HAP-1 (cell line): Measurements from ENCODE around the gene OOSP4B.

Experiments
- DNase-seq, 2 experiments: peaks; one replicate each; pipeline ENCODE4 v3.0.0-alpha.2; 2016 to 2020; ENCODE audit warnings: low spot score in 2 of 2
- H3K27me3 ChIP-seq: fragments of 250-450 bp; sonication (Bioruptor Pico); 2 replicates; pipeline ENCODE4 v1.5.1; 2020; ENCODE audit warnings: low read depth, mild to moderate bottlenecking, moderate library complexity
- H3K36me3 ChIP-seq: fragments of 250-450 bp; sonication (Bioruptor Pico); replicated peaks from 2 replicates; pipeline ENCODE4 v1.5.1; 2020; ENCODE audit warnings: mild to moderate bottlenecking
- H3K4me1 ChIP-seq: fragments of 250-450 bp; sonication (Bioruptor Pico); 2 replicates; pipeline ENCODE4 v1.5.1; 2020; ENCODE audit warnings: mild to moderate bottlenecking
- H3K4me3 ChIP-seq: fragments of 250-450 bp; sonication (Bioruptor Pico); 2 replicates; pipeline ENCODE4 v1.5.1; 2020; ENCODE audit warnings: mild to moderate bottlenecking, moderate library complexity
- H3K9me3 ChIP-seq: fragments of 250-450 bp; sonication (Bioruptor Pico); 2 replicates; pipeline ENCODE4 v1.5.1; 2020; ENCODE audit warnings: mild to moderate bottlenecking, moderate library complexity
- in situ Hi-C: fragments of 300-500 bp; cut with MboI; formaldehyde crosslinking; loops from 3 replicates; pipeline ENCODE4 v1.14.3; 2020; ENCODE audit warnings: low sequenced_read_pairs, inconsistent platforms, mixed read lengths

The OOSP4B gene

GRCh38 chr11:60078745-60079144 lies 61.8 kb downstream of the OOSP4B start:
- Histone ChIP-seq H3K4me3 (no peak overlapping the region), H3K36me3 (no peaks in the 10 kb centered on the region), H3K4me1 (peaks cover 13% of the 10 kb centered on the region), H3K27me3 (no peaks in the 10 kb centered on the region), H3K9me3 (peaks cover 2% of the 10 kb centered on the region; the same call in 1 of the 2 replicates)
- no peak for DNase-seq
- in situ Hi-C loops = no loop called here

GRCh38 chr11:60080535-60080934 lies 63.6 kb downstream of the OOSP4B start:
- Histone ChIP-seq H3K4me1 (no peaks in the 10 kb centered on the region), H3K27me3 (no peaks in the 10 kb centered on the region), H3K4me3 (no peak overlapping the region), H3K9me3 (no peaks in the 10 kb centered on the region; the same call in 1 of the 2 replicates), H3K36me3 (no peaks in the 10 kb centered on the region)
- DNase-seq = no peak
- in situ Hi-C loops = no loop called here
